OCI-LY1 (cell line): Measurements from ENCODE around the gene ACTL8.

Source experiments
- H2AFZ ChIP-seq: fragments of 200-600 bp; sonication (generic), shearing (Covaris generic); 2 replicates; pipeline ENCODE4 v1.6.0; 2014; ENCODE audit warnings: antibody characterized with exemption, mild to moderate bottlenecking, low read length
- H3F3A ChIP-seq: fragments of 200-600 bp; sonication (generic), shearing (Covaris generic); 2 replicates; pipeline ENCODE4 v1.6.0; 2014; ENCODE audit warnings: mild to moderate bottlenecking, antibody characterized with exemption, low read length, moderate library complexity; ENCODE audit not compliant: insufficient read depth
- H3K27ac ChIP-seq: fragments of 200-600 bp; sonication (generic); 2 replicates; pipeline ENCODE4 v1.5.1; 2014; ENCODE audit warnings: low read length, mixed run types, mild to moderate bottlenecking, low read depth; ENCODE audit not compliant: poor library complexity, severe bottlenecking
- H3K27me3 ChIP-seq: fragments of 200-600 bp; sonication (generic); 2 replicates; pipeline ENCODE4 v1.6.0; 2014; ENCODE audit warnings: antibody characterized with exemption, mild to moderate bottlenecking, low read length, moderate library complexity; ENCODE audit not compliant: insufficient read depth
- H3K36me3 ChIP-seq: fragments of 200-600 bp; sonication (generic); 2 replicates; pipeline ENCODE4 v1.6.1; 2014; ENCODE audit warnings: mild to moderate bottlenecking, antibody characterized with exemption, low read length, moderate library complexity, mixed read lengths; ENCODE audit not compliant: insufficient read depth
- H3K4me1 ChIP-seq: fragments of 200-600 bp; sonication (generic); 2 replicates; pipeline ENCODE4 v1.5.1; 2014; ENCODE audit warnings: mild to moderate bottlenecking, low read length, moderate library complexity; ENCODE audit not compliant: insufficient read depth, severe bottlenecking
- H3K4me2 ChIP-seq: fragments of 200-600 bp; sonication (generic), shearing (Covaris generic); 2 replicates; pipeline ENCODE4 v1.6.1; 2014; ENCODE audit warnings: low read length
- H3K4me3 ChIP-seq: fragments of 200-600 bp; sonication (generic); 2 replicates; pipeline ENCODE4 v1.5.1; 2014; ENCODE audit warnings: low read length, low read depth, mild to moderate bottlenecking, mixed read lengths; ENCODE audit not compliant: poor library complexity, severe bottlenecking
- H3K79me2 ChIP-seq: fragments of 200-600 bp; shearing (Covaris generic); 2 replicates; pipeline ENCODE4 v1.6.1; 2016; ENCODE audit warnings: mixed run types, low read length, mixed read lengths; ENCODE audit not compliant: insufficient read depth
- H3K9ac ChIP-seq: fragments of 200-600 bp; sonication (generic), shearing (Covaris generic); 2 replicates; pipeline ENCODE4 v1.6.1; 2014; ENCODE audit warnings: mild to moderate bottlenecking, low read length, mixed read lengths
- H3K9me2 ChIP-seq: fragments of 200-600 bp; sonication (generic), shearing (Covaris generic); 2 replicates; pipeline ENCODE4 v1.6.1; 2014; ENCODE audit warnings: low read depth, mild to moderate bottlenecking, low read length, mixed read lengths
- H3K9me3 ChIP-seq: fragments of 200-600 bp; shearing (Covaris generic); 2 replicates; pipeline ENCODE4 v1.6.1; 2014; ENCODE audit warnings: low read length, mixed read lengths
- H4K20me1 ChIP-seq: fragments of 200-600 bp; sonication (generic), shearing (Covaris generic); 2 replicates; pipeline ENCODE4 v1.6.0; 2016; ENCODE audit warnings: mild to moderate bottlenecking, low read length; ENCODE audit not compliant: insufficient read depth
- EZH2 ChIP-seq: fragments of 200-600 bp; sonication (generic), shearing (Covaris generic); IDR thresholded peaks from 2 replicates; pipeline ENCODE4 v1.8.0; 2017; ENCODE audit warnings: borderline replicate concordance, mixed run types, mild to moderate bottlenecking, antibody characterized with exemption, low read length, moderate library complexity, mixed read lengths
- TF ChIP-seq, protein P1 (sequence below): fragments of 200-600 bp; sonication (generic), shearing (Covaris generic); IDR thresholded peaks from 2 replicates; pipeline ENCODE4 v1.5.1; 2017; ENCODE audit warnings: mild to moderate bottlenecking, antibody characterized with exemption, low read length, moderate library complexity, mixed read lengths

The ACTL8 gene

DNA sequence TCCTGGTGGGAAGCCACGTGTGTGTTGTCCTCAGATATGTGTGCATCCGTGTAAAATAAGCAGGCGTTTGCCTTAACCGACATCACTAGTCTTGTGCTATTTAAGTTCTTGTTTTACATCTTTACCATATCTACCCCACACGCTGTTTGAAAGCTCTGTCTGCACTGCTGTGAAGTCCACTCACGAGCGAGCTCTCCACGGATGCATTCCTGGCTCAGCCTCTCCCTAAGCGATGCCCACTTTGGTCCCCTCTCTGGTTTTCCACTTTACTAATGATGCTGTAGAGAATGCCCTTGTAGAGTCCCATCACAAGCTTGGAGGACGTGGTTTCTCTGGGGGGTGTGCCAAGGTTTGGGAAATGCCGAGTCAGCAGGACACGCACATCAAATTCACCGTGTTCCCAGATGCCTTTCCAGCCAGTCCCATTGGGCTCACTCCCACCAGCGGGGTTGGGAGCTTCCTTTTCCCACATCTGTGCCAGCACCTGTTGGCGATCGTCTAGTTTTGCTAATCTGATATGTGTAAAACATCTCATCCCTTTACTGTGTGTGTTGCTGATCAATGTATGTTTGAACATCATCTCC lies 43.8 kb downstream of the ACTL8 start:
- TF ChIP-seq, protein P1, sequence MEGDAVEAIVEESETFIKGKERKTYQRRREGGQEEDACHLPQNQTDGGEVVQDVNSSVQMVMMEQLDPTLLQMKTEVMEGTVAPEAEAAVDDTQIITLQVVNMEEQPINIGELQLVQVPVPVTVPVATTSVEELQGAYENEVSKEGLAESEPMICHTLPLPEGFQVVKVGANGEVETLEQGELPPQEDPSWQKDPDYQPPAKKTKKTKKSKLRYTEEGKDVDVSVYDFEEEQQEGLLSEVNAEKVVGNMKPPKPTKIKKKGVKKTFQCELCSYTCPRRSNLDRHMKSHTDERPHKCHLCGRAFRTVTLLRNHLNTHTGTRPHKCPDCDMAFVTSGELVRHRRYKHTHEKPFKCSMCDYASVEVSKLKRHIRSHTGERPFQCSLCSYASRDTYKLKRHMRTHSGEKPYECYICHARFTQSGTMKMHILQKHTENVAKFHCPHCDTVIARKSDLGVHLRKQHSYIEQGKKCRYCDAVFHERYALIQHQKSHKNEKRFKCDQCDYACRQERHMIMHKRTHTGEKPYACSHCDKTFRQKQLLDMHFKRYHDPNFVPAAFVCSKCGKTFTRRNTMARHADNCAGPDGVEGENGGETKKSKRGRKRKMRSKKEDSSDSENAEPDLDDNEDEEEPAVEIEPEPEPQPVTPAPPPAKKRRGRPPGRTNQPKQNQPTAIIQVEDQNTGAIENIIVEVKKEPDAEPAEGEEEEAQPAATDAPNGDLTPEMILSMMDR, result no peak
- no peak for TF ChIP-seq EZH2
- Histone ChIP-seq H3K27ac (no peak overlapping the region), H3K27me3 (no peaks in the 10 kb centered on the region), H3F3A (no peaks in the 10 kb centered on the region), H3K4me3 (no peak overlapping the region), H3K9me3 (no peaks in the 10 kb centered on the region), H2AFZ (no peak overlapping the region), H3K4me2 (no peak overlapping the region), H3K9ac (no peak overlapping the region), H3K4me1 (no peaks in the 10 kb centered on the region), H3K9me2 (no peaks in the 10 kb centered on the region), H3K79me2 (no peaks in the 10 kb centered on the region), H3K36me3 (no peaks in the 10 kb centered on the region), H4K20me1 (no peaks in the 10 kb centered on the region)

DNA sequence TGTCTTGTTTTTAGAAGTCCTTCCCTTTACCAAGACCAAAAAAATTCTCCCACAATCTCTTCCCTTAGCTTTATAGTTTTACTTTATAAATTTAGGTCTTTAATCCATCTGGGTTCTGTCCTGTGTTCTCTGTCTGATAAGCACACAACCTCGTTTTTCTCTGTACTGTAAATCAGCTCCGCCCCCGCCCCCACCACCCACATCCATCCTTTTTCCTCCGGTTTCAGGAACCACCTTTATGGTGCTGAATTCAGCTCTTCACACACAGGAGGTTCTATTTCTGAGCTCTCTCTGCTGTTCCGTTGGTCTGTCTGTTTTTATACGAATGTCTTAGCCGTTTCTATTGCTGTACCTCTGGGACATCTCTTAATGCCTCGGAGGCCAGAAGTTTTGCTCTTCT lies 44.5 kb downstream of the ACTL8 start:
- no peak overlapping the region for H3K9ac ChIP-seq
- H4K20me1 ChIP-seq, result no peaks in the 10 kb centered on the region
- H3K9me2 ChIP-seq, result no peaks in the 10 kb centered on the region
- no peak overlapping the region for H3K4me2 ChIP-seq
- no peak overlapping the region for H3K4me3 ChIP-seq
- no peaks in the 10 kb centered on the region for H3K27me3 ChIP-seq
- H3F3A ChIP-seq, result no peaks in the 10 kb centered on the region
- no peak overlapping the region for H2AFZ ChIP-seq
- no peaks in the 10 kb centered on the region for H3K79me2 ChIP-seq
- H3K4me1 ChIP-seq, result no peaks in the 10 kb centered on the region
- H3K9me3 ChIP-seq, result no peaks in the 10 kb centered on the region
- TF ChIP-seq, protein P1, result no peak
- TF ChIP-seq EZH2, result no peak
- H3K27ac ChIP-seq, result no peak overlapping the region
- no peaks in the 10 kb centered on the region for H3K36me3 ChIP-seq

DNA sequence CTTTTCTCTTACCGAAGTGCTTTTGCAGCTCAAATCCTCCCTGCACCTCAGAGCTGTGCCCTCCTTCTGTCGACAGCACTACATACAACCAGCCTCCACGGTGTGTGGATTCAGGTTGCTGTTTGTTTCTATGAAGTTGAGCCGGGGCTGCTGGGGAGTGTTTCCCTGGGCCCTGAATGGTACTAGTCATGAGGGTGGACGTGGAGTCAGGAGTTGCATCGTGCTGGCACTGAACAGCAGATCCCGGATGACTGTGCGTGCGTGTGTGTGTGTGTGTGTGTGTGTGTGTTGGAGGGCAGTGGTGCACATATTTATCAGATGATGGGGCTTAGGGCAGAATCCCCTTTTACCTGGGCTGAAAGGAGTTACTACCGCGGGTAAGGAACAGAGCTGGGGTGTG lies 47.0 kb downstream of the ACTL8 start:
- no peak overlapping the region for H3K9ac ChIP-seq
- TF ChIP-seq EZH2, result no peak
- H3K79me2 ChIP-seq, result no peaks in the 10 kb centered on the region
- no peaks in the 10 kb centered on the region for H3K4me1 ChIP-seq
- no peak overlapping the region for H3K4me2 ChIP-seq
- no peaks in the 10 kb centered on the region for H3K9me2 ChIP-seq
- H3K36me3 ChIP-seq, result no peaks in the 10 kb centered on the region
- H2AFZ ChIP-seq, result no peak overlapping the region
- no peaks in the 10 kb centered on the region for H3K9me3 ChIP-seq
- H3F3A ChIP-seq, result no peaks in the 10 kb centered on the region
- H3K27ac ChIP-seq, result no peak overlapping the region
- no peak overlapping the region for H3K4me3 ChIP-seq
- H3K27me3 ChIP-seq, result no peaks in the 10 kb centered on the region
- no peaks in the 10 kb centered on the region for H4K20me1 ChIP-seq

DNA sequence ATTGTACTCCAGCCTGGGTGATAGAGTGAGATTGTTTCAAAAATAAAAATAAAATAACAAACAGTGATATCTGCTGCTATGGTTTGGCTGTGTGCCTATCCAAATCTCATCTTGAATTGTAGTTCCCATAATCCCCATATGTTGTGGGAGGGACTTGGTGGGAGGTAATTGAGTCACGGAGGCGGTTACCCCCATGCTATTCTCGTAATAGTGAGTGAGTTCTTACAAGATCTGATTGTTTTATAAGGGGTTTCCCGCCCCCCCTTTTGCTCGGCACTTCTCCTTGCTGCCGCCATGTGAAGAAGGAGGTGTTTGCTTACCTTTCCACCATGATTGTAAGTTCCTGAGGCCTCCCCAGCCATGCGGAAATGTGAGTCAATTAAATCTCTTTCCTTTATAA lies 47.8 kb downstream of the ACTL8 start:
- no peak overlapping the region for H3K9ac ChIP-seq
- H3K79me2 ChIP-seq, result no peaks in the 10 kb centered on the region
- no peaks in the 10 kb centered on the region for H3K27me3 ChIP-seq
- no peak overlapping the region for H2AFZ ChIP-seq
- H3K4me1 ChIP-seq, result no peaks in the 10 kb centered on the region
- no peak overlapping the region for H3K27ac ChIP-seq
- H3K9me3 ChIP-seq, result no peaks in the 10 kb centered on the region
- H3K36me3 ChIP-seq, result no peaks in the 10 kb centered on the region
- no peak for TF ChIP-seq EZH2
- TF ChIP-seq, protein P1, result no peak
- H3K4me3 ChIP-seq, result no peak overlapping the region
- H3K9me2 ChIP-seq, result no peaks in the 10 kb centered on the region
- no peaks in the 10 kb centered on the region for H4K20me1 ChIP-seq
- no peaks in the 10 kb centered on the region for H3F3A ChIP-seq
- H3K4me2 ChIP-seq, result no peak overlapping the region
